H9 (cell line): ENCODE data around the gene AKAIN1. TPM values are rescaled to one million over a fixed set of nuclear protein-coding genes. Genes with fewer than 3 reads are reported as not detected.

Experiments
- DNase-seq: peaks from one replicate; pipeline ENCODE4 v3.0.0-alpha.2; 2017
- H2AFZ ChIP-seq: one replicate; pipeline ENCODE4 v1.6.1; 2013; ENCODE audit warnings: mild to moderate bottlenecking, low read length, control low read depth, moderate library complexity
- H2AK5ac ChIP-seq: 2 replicates; pipeline ENCODE4 v1.6.1; 2013; ENCODE audit warnings: low read length, control low read depth, mixed read lengths; ENCODE audit not compliant: insufficient read length
- H2BK120ac ChIP-seq: one replicate; pipeline ENCODE4 v1.6.1; 2013; ENCODE audit warnings: low read depth, mild to moderate bottlenecking, low read length, control low read depth, inconsistent platforms; ENCODE audit not compliant: poor library complexity, severe bottlenecking
- H2BK12ac ChIP-seq: 2 replicates; pipeline ENCODE4 v1.6.1; 2013; ENCODE audit warnings: low read length, control low read depth, mixed read lengths, low read depth; ENCODE audit not compliant: insufficient read length
- H2BK15ac ChIP-seq: 2 replicates; pipeline ENCODE4 v1.6.1; 2013; ENCODE audit warnings: low read depth, low read length, control low read depth
- H2BK20ac ChIP-seq: one replicate; pipeline ENCODE4 v1.6.1; 2013; ENCODE audit warnings: low read depth, mild to moderate bottlenecking, low read length, control low read depth, inconsistent platforms; ENCODE audit not compliant: poor library complexity, severe bottlenecking
- H2BK5ac ChIP-seq: 2 replicates; pipeline ENCODE4 v1.6.1; 2013; ENCODE audit warnings: low read length, control low read depth, mixed read lengths; ENCODE audit not compliant: insufficient read length
- H3K14ac ChIP-seq: 2 replicates; pipeline ENCODE4 v1.6.1; 2013; ENCODE audit warnings: low read length, control low read depth; ENCODE audit not compliant: insufficient read depth
- H3K18ac ChIP-seq: 2 replicates; pipeline ENCODE4 v1.6.1; 2013; ENCODE audit warnings: low read depth, mild to moderate bottlenecking, mixed read lengths, low read length, control low read depth; ENCODE audit not compliant: insufficient read length
- H3K23ac ChIP-seq: 2 replicates; pipeline ENCODE4 v1.6.1; 2013; ENCODE audit warnings: low read length, control low read depth, mixed read lengths, low read depth; ENCODE audit not compliant: insufficient read length
- H3K23me2 ChIP-seq: 2 replicates; pipeline ENCODE4 v1.6.1; 2013; ENCODE audit warnings: low read depth, mild to moderate bottlenecking, mixed read lengths, low read length, control low read depth; ENCODE audit not compliant: insufficient read length, poor library complexity, severe bottlenecking
- H3K27ac ChIP-seq: 2 replicates; pipeline ENCODE4 v1.5.1; 2013; ENCODE audit warnings: low read length, control low read depth, mixed read lengths, low read depth; ENCODE audit not compliant: insufficient read length
- H3K27me3 ChIP-seq: 2 replicates; pipeline ENCODE4 v1.6.1; 2013; ENCODE audit warnings: low read length, control low read depth, inconsistent platforms; ENCODE audit not compliant: insufficient read depth
- H3K4ac ChIP-seq: 2 replicates; pipeline ENCODE4 v1.6.1; 2013; ENCODE audit warnings: low read depth, mild to moderate bottlenecking, control low read depth, inconsistent platforms, low read length, moderate library complexity
- H3K4me1 ChIP-seq: 2 replicates; pipeline ENCODE4 v1.6.1; 2013; ENCODE audit warnings: low read length, control low read depth, inconsistent platforms; ENCODE audit not compliant: insufficient read depth
- H3K4me2 ChIP-seq: 2 replicates; pipeline ENCODE4 v1.6.1; 2013; ENCODE audit warnings: low read length, control low read depth, mixed read lengths; ENCODE audit not compliant: insufficient read length, insufficient read depth
- H3K56ac ChIP-seq: 2 replicates; pipeline ENCODE4 v1.6.1; 2013; ENCODE audit warnings: low read depth, mild to moderate bottlenecking, mixed read lengths, low read length, control low read depth; ENCODE audit not compliant: insufficient read length
- H3K79me1 ChIP-seq: 2 replicates; pipeline ENCODE4 v1.6.1; 2013; ENCODE audit warnings: low read depth, mild to moderate bottlenecking, moderate library complexity, low read length, control low read depth, inconsistent platforms; ENCODE audit not compliant: insufficient read depth, poor library complexity, severe bottlenecking
- H3K79me2 ChIP-seq: 2 replicates; pipeline ENCODE4 v1.6.1; 2013; ENCODE audit warnings: low read length, control low read depth, inconsistent platforms; ENCODE audit not compliant: insufficient read depth
- H3K9ac ChIP-seq: 2 replicates; pipeline ENCODE4 v1.6.1; 2013; ENCODE audit warnings: low read length, control low read depth, mixed read lengths; ENCODE audit not compliant: insufficient read length; ENCODE audit errors: extremely low read depth
- H3K9me3 ChIP-seq: one replicate; pipeline ENCODE4 v1.6.1; 2013; ENCODE audit warnings: low read depth, low read length, inconsistent platforms; ENCODE audit not compliant: control insufficient read depth
- H3T11ph ChIP-seq: one replicate; pipeline ENCODE4 v1.6.1; 2013; ENCODE audit warnings: mild to moderate bottlenecking, low read length, control low read depth, inconsistent platforms
- H4K20me1 ChIP-seq: one replicate; pipeline ENCODE4 v1.6.1; 2013; ENCODE audit not compliant: control insufficient read depth, insufficient read length, insufficient read depth
- H4K5ac ChIP-seq: 2 replicates; pipeline ENCODE4 v1.6.1; 2013; ENCODE audit warnings: low read depth, mild to moderate bottlenecking, mixed read lengths, low read length, control low read depth; ENCODE audit not compliant: insufficient read length
- H4K8ac ChIP-seq: replicated peaks from 2 replicates; pipeline ENCODE4 v1.6.1; 2013; ENCODE audit warnings: low read length, control low read depth, mixed read lengths, low read depth; ENCODE audit not compliant: insufficient read length
- H4K91ac ChIP-seq: 2 replicates; pipeline ENCODE4 v1.6.1; 2013; ENCODE audit warnings: low read depth, mild to moderate bottlenecking, moderate library complexity, mixed read lengths, low read length, control low read depth; ENCODE audit not compliant: insufficient read length
- H3K27ac Mint-ChIP-seq, 3 experiments: 2 replicates in 2 of 3; 3 replicates in 1 of 3; pipeline ENCODE4 v1.8.0; 2020 to 2021; ENCODE audit warnings: mixed read lengths in 3 of 3, mild to moderate bottlenecking in 1 of 3, moderate library complexity in 1 of 3
- H3K27me3 Mint-ChIP-seq: 2 replicates; pipeline ENCODE4 v1.8.0; 2021; ENCODE audit warnings: low read depth, mild to moderate bottlenecking, moderate library complexity, mixed read lengths
- H3K36me3 Mint-ChIP-seq, 3 experiments: 2 replicates in 2 of 3; 3 replicates in 1 of 3; pipeline ENCODE4 v1.8.0; 2020 to 2021; ENCODE audit warnings: low read depth in 3 of 3, mixed read lengths in 3 of 3; ENCODE audit not compliant: insufficient read depth in 1 of 3
- H3K4me1 Mint-ChIP-seq, 2 experiments: 2 replicates each; pipeline ENCODE4 v1.8.0; 2020; ENCODE audit warnings: mixed read lengths in 2 of 2
- H3K4me3 Mint-ChIP-seq, 2 experiments: 2 replicates in 1 of 2; 3 replicates in 1 of 2; pipeline ENCODE4 v1.8.0; 2020 to 2021; ENCODE audit warnings: mild to moderate bottlenecking in 2 of 2, mixed read lengths in 2 of 2, moderate library complexity in 1 of 2
- H3K9me3 Mint-ChIP-seq, 2 experiments: 2 replicates in 1 of 2; 3 replicates in 1 of 2; pipeline ENCODE4 v1.8.0; 2020; ENCODE audit warnings: mild to moderate bottlenecking in 2 of 2, mixed read lengths in 2 of 2, moderate library complexity in 1 of 2
- WGBS: extraction: QIAGEN DNeasy Blood & Tissue Kit; methylation state at CpG from one replicate; pipeline ENCODE4 v1.1.7; 2013; ENCODE audit warnings: missing lambda C conversion rate, low lambda C conversion rate, mixed read lengths; ENCODE audit not compliant: insufficient read length; ENCODE audit errors: extremely low coverage; 5-methylcytosine and 5-hydroxymethylcytosine counted together
- total RNA-seq: library from RNA; stranded (reverse); gene quantifications from 2 replicates; pipeline ENCODE4 v1.2.1, GENCODE V29; 2021
- TF ChIP-seq, protein P1 (sequence below): fragments of 200-600 bp; sonication (generic); conservative IDR thresholded peaks from 3 replicates; pipeline ENCODE4 v1.8.0; 2021; ENCODE audit warnings: antibody characterized with exemption, mild to moderate bottlenecking

The AKAIN1 gene
- total RNA-seq, 1 experiment from 2014 or later: not detected

DNA sequence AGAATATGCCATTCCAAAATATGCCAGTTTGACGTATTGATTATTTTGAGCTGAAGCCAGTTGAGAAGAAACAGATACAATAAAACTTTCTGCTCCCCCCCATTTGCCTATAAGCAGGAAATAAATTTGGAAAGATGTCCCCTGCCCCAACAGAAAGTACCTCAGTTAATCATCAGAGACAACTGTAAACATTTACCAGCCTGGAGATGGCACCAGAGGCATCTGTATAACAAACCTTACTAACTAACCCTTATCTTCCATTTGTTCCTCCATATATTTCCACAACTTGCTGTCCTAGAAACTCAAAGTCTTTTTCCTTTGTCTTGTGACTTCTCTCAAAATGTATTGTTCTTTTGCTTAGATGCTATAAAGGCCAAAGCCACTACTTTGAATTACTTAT lies 93.8 kb downstream of the AKAIN1 start:
- Histone ChIP-seq H4K91ac (no peak overlapping the region), H2BK15ac (no peak overlapping the region), H2AK5ac (no peak overlapping the region), H3K23me2 (no peaks in the 10 kb centered on the region), H2BK120ac (no peak overlapping the region), H4K8ac (no peak overlapping the region), H3K27me3 (no peaks in the 10 kb centered on the region), H3K18ac (no peak overlapping the region), H3K23ac (no peak overlapping the region), H3K4ac (no peak overlapping the region), H3K4me2 (no peak overlapping the region), H3T11ph (no peak overlapping the region), H2AFZ (no peak overlapping the region), H3K56ac (no peak overlapping the region), H3K27ac (no peak overlapping the region), H4K5ac (no peak overlapping the region), H3K14ac (no peak overlapping the region), H3K79me1 (no peaks in the 10 kb centered on the region), H3K79me2 (no peaks in the 10 kb centered on the region), H2BK5ac (no peak overlapping the region), H3K9ac (no peak overlapping the region), H2BK12ac (no peak overlapping the region), H2BK20ac (no peak overlapping the region), H4K20me1 (no peaks in the 10 kb centered on the region), H3K9me3 (no peaks in the 10 kb centered on the region), H3K4me1 (0 out of 2 replicates have a peak, but pooled peaks cover 2% of the 10 kb centered on the region)
- TF ChIP-seq, protein P1, sequence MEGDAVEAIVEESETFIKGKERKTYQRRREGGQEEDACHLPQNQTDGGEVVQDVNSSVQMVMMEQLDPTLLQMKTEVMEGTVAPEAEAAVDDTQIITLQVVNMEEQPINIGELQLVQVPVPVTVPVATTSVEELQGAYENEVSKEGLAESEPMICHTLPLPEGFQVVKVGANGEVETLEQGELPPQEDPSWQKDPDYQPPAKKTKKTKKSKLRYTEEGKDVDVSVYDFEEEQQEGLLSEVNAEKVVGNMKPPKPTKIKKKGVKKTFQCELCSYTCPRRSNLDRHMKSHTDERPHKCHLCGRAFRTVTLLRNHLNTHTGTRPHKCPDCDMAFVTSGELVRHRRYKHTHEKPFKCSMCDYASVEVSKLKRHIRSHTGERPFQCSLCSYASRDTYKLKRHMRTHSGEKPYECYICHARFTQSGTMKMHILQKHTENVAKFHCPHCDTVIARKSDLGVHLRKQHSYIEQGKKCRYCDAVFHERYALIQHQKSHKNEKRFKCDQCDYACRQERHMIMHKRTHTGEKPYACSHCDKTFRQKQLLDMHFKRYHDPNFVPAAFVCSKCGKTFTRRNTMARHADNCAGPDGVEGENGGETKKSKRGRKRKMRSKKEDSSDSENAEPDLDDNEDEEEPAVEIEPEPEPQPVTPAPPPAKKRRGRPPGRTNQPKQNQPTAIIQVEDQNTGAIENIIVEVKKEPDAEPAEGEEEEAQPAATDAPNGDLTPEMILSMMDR: 0 out of 3 replicates have a peak, but pooled peaks have one; percentile 15
- peaks cover 25% of the 10 kb centered on the region in 2 experiments for H3K4me1 Mint-ChIP-seq
- H3K27ac Mint-ChIP-seq: no peak overlapping the region
- H3K36me3 Mint-ChIP-seq: peaks cover 0 to 6% (median 0%) of the 10 kb centered on the region in 3 experiments; a peak in 3 of 7 replicates
- no CpG with 5 or more reads among the region's 1 CpG for WGBS
- peaks cover 0 to 4% of the 10 kb centered on the region in 2 experiments; a peak in 1 of 5 replicates for H3K9me3 Mint-ChIP-seq
- DNase-seq: no peak
- no peaks in the 10 kb centered on the region for H3K27me3 Mint-ChIP-seq
- H3K4me3 Mint-ChIP-seq: no peak overlapping the region
